Neural cell (in vitro differentiated cells): ENCODE data around the gene TBCA.

ENCODE experiments used
- EP300 ChIP-seq: fragments of 450-650 bp; conservative IDR thresholded peaks from 2 replicates; pipeline ENCODE4 v1.6.1; 2014; ENCODE audit warnings: antibody characterized with exemption, mild to moderate bottlenecking, moderate library complexity; ENCODE audit not compliant: poor library complexity, severe bottlenecking
- MXI1 ChIP-seq: fragments of 450-650 bp; conservative IDR thresholded peaks from 2 replicates; pipeline ENCODE4 v1.6.1; 2014; ENCODE audit warnings: antibody characterized with exemption, mild to moderate bottlenecking; ENCODE audit not compliant: poor library complexity, severe bottlenecking
- POLR2AphosphoS5 ChIP-seq: IDR thresholded peaks from 2 replicates; pipeline ENCODE4 v1.6.1; 2012
- TF ChIP-seq, protein P1 (sequence below): fragments of 450-650 bp; IDR thresholded peaks from 2 replicates; pipeline ENCODE4 v1.5.1; 2014; ENCODE audit warnings: antibody characterized with exemption, mild to moderate bottlenecking, moderate library complexity; ENCODE audit not compliant: poor library complexity, severe bottlenecking

DNA sequence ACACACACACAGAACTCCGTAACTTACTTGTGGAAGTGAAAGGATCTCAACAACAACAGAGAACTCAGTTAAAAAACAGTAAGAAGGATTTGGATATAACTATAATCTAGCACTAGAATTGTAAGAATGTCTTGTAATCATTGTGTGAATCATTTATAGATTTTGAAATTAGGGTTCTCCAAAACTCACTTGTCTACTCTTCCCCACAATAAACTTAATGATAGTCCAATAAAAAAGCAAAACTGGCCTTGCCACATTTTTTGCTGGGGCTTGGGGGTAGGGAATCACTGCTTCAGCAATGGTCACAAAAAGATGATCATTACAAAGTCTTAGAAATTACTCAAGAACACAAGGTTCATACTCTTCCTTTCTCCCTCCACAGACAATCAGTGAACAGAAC, 8.8 kb downstream of the TBCA start:
- TF ChIP-seq POLR2AphosphoS5 (no peak), EP300 (no peak), MXI1 (no peak)
- TF ChIP-seq, protein P1, sequence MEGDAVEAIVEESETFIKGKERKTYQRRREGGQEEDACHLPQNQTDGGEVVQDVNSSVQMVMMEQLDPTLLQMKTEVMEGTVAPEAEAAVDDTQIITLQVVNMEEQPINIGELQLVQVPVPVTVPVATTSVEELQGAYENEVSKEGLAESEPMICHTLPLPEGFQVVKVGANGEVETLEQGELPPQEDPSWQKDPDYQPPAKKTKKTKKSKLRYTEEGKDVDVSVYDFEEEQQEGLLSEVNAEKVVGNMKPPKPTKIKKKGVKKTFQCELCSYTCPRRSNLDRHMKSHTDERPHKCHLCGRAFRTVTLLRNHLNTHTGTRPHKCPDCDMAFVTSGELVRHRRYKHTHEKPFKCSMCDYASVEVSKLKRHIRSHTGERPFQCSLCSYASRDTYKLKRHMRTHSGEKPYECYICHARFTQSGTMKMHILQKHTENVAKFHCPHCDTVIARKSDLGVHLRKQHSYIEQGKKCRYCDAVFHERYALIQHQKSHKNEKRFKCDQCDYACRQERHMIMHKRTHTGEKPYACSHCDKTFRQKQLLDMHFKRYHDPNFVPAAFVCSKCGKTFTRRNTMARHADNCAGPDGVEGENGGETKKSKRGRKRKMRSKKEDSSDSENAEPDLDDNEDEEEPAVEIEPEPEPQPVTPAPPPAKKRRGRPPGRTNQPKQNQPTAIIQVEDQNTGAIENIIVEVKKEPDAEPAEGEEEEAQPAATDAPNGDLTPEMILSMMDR, result no peak
